ENCODE data around the gene BHLHE41. TPM values are rescaled to one million over a fixed set of nuclear protein-coding genes. Genes with fewer than 3 reads are reported as not detected.

The BHLHE41 gene
- total RNA-seq, 2 donors from 2014 or later, result 0.11 to 3.5 TPM

DNA sequence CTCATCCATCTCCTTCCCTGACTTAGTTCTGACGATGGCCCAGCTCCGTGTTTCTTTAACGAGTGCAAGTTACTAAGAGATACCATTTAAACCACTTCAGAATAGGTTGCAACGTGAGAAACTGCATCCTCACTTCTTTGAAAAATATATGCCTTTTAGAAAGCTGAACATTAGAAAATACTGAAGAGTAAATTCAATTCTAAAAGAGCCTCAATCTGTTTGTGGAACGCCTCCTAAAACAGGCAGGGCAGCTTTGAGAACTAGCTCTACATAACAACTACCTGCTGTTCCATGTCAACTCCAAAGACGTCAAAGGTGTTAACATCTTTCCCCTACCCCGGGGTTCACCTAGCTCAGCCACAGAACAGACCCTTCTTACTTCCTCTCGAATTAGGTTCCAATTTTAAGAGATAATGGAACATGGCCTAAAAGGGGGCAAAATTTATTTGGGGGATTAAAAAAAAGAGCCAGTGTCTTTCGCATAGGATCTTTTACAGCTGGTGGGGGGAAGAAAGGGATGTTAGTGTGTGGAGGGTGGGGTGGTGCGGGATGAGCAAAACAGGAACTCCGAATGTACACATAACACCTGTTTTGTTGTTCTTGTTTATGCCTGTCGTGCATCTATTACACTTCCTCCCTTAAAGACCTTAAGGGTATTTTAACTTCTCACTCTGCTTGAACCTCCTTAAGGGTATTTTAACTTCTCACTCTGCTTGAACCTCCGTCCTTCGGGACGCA lies 3.3 kb downstream of the BHLHE41 start:
- Histone ChIP-seq H3K27ac (ENCODE audit: low read depth, low read length) (no peak overlapping the region), H3K9me3 (ENCODE audit: control insufficient read depth, low read length) (no peaks in the 10 kb centered on the region), H3K4me3 (ENCODE audit: low read length) (peak overlapping the region; percentile 58), H3K9ac (ENCODE audit: extremely low read depth, low read length, poor library complexity, severe bottlenecking) (no peak overlapping the region), H3K4me1 (ENCODE audit: control insufficient read depth, insufficient read depth, low read length) (peaks cover 5% of the 10 kb centered on the region), H3K36me3 (ENCODE audit: control insufficient read depth, insufficient read depth, low read length) (no peaks in the 10 kb centered on the region), H3K27me3 (ENCODE audit: control insufficient read depth, insufficient read depth, low read length, poor library complexity, severe bottlenecking) (peaks cover 70% of the 10 kb centered on the region)
- Mint-ChIP-seq H3K4me3 (peak overlapping the region; percentile 58), H3K9me3 (no peaks in the 10 kb centered on the region), H3K4me1 (peaks cover 51% of the 10 kb centered on the region), H3K36me3 (ENCODE audit: low read depth) (no peaks in the 10 kb centered on the region), H3K27ac (no peak overlapping the region), H3K27me3 (ENCODE audit: insufficient read depth) (peaks cover 70% of the 10 kb centered on the region)
- DNase-seq, result peak; percentile 67
- TF ChIP-seq, protein P1, sequence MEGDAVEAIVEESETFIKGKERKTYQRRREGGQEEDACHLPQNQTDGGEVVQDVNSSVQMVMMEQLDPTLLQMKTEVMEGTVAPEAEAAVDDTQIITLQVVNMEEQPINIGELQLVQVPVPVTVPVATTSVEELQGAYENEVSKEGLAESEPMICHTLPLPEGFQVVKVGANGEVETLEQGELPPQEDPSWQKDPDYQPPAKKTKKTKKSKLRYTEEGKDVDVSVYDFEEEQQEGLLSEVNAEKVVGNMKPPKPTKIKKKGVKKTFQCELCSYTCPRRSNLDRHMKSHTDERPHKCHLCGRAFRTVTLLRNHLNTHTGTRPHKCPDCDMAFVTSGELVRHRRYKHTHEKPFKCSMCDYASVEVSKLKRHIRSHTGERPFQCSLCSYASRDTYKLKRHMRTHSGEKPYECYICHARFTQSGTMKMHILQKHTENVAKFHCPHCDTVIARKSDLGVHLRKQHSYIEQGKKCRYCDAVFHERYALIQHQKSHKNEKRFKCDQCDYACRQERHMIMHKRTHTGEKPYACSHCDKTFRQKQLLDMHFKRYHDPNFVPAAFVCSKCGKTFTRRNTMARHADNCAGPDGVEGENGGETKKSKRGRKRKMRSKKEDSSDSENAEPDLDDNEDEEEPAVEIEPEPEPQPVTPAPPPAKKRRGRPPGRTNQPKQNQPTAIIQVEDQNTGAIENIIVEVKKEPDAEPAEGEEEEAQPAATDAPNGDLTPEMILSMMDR (conservative IDR thresholded peaks at IDR 0.05), result no peak
- WGBS, 2 experiments (ENCODE audit: insufficient coverage in 1 of 2, insufficient read length in 1 of 2), result 9 to 17% methylated on average over 7 to 15 of the region's 15 CpGs

DNA sequence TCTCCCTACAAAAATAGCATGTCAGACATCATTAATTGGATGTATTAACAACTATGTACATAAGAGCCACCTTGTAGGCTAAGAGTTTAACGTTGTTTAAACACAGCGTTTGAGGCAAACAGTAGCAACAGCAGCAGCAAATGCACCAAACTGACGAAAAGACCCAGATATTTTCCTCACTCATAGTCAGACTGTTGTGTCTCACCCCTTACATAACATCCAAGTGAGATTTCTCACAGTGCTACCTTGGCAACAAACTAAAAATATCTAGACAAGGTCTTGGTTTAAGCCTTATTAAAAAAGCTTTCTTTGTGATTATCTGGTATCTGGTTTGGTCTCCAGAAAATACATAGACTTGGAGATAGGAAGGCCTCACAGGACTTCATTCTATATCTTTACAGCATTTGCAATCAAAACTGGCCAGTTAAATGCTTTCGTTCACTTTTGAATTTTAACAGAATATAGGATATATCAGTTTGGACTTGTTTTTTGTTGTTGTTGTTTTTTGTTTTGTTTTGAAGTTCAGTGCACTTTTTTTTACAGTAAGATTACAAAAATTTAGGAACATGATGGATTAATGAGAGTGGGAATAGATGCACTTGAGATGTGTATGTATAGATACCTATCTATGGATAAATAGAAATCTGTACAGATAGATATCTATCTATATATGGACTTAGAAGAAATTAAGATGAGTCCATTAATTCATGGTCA lies 4.1 kb downstream of the BHLHE41 start:
- Mint-ChIP-seq H3K4me3 (no peak overlapping the region), H3K9me3 (no peaks in the 10 kb centered on the region), H3K36me3 (ENCODE audit: low read depth) (no peaks in the 10 kb centered on the region), H3K27ac (no peak overlapping the region), H3K27me3 (ENCODE audit: insufficient read depth) (peaks cover 64% of the 10 kb centered on the region), H3K4me1 (peaks cover 57% of the 10 kb centered on the region)
- no peak for DNase-seq
- Histone ChIP-seq H3K36me3 (ENCODE audit: control insufficient read depth, insufficient read depth, low read length) (no peaks in the 10 kb centered on the region), H3K9me3 (ENCODE audit: control insufficient read depth, low read length) (no peaks in the 10 kb centered on the region), H3K27ac (ENCODE audit: low read depth, low read length) (no peak overlapping the region), H3K9ac (ENCODE audit: extremely low read depth, low read length, poor library complexity, severe bottlenecking) (no peak overlapping the region), H3K4me1 (ENCODE audit: control insufficient read depth, insufficient read depth, low read length) (peaks cover 6% of the 10 kb centered on the region), H3K27me3 (ENCODE audit: control insufficient read depth, insufficient read depth, low read length, poor library complexity, severe bottlenecking) (peaks cover 64% of the 10 kb centered on the region), H3K4me3 (ENCODE audit: low read length) (no peak overlapping the region)
- 75 to 88% methylated on average over 3 to 4 of the region's 4 CpGs for WGBS, 2 experiments (ENCODE audit: insufficient coverage in 1 of 2, insufficient read length in 1 of 2)
- TF ChIP-seq, protein P1 (conservative IDR thresholded peaks at IDR 0.05), result no peak

DNA sequence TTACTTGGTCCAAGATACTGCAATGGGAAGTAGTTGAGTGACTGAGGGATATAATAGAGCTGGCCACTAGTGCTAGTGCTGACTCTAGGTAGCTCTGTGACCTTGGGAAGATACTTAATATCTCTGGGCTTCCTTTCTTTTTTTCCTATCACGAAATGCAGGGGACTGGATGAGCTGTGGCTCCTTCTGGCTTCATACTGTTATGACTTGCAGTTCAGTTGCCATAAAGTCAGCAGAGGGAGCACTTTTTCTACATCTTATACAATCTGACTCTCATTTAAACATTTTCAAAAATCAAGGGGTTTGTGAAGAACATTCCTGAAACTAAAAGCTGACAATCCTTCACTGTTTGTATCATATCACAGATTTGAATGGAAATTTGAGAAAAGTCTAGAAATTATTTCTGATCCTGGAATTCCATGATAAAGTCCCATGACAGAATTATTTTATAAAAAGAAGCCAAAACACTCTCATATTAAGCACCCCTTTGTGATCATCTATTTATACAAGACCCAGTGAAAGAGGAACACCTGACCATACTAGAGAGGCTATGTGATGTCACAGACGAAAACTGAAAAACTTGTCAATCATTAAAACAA lies 5.3 kb downstream of the BHLHE41 start:
- Mint-ChIP-seq H3K36me3 (ENCODE audit: low read depth) (no peaks in the 10 kb centered on the region), H3K9me3 (no peaks in the 10 kb centered on the region), H3K27me3 (ENCODE audit: insufficient read depth) (peaks cover 62% of the 10 kb centered on the region), H3K4me1 (peaks cover 58% of the 10 kb centered on the region), H3K4me3 (no peak overlapping the region), H3K27ac (no peak overlapping the region)
- H3K36me3 ChIP-seq (ENCODE audit: control insufficient read depth, insufficient read depth, low read length), result no peaks in the 10 kb centered on the region
- WGBS, 2 experiments (ENCODE audit: insufficient coverage in 1 of 2, insufficient read length in 1 of 2), result 14 to 44% methylated on average over 1 to 2 of the region's 2 CpGs
- H3K27me3 ChIP-seq (ENCODE audit: control insufficient read depth, insufficient read depth, low read length, poor library complexity, severe bottlenecking), result peaks cover 60% of the 10 kb centered on the region
- TF ChIP-seq, protein P1 (conservative IDR thresholded peaks at IDR 0.05), result peak; percentile 91
- no peaks in the 10 kb centered on the region for H3K9me3 ChIP-seq (ENCODE audit: control insufficient read depth, low read length)
- peak; percentile 65 for DNase-seq
- H3K4me1 ChIP-seq (ENCODE audit: control insufficient read depth, insufficient read depth, low read length), result peaks cover 11% of the 10 kb centered on the region
- no peak overlapping the region for H3K4me3 ChIP-seq (ENCODE audit: low read length)
- no peak overlapping the region for H3K27ac ChIP-seq (ENCODE audit: low read depth, low read length)
- no peak overlapping the region for H3K9ac ChIP-seq (ENCODE audit: extremely low read depth, low read length, poor library complexity, severe bottlenecking)

Data from endodermal cell (in vitro differentiated cells).